Caco-2 (cell line): ENCODE results near the gene DRD2. TPM values are rescaled to one million over a fixed set of nuclear protein-coding genes. Genes with fewer than 3 reads are reported as not detected.

Experiments
- BruUV-seq: library from RNA; stranded (reverse); fragments of 400-500 nt; replicated peaks from 2 replicates; lab custom pipeline; 2021; lab: Mats Ljungman, UMichigan
- CTCF ChIA-PET: fragments of 300-600 bp; sonication (Branson Sonifier 250); formaldehyde crosslinking; loops from one replicate; lab custom pipeline; 2022; ENCODE audit warnings: antibody characterized with exemption; lab: Charles Lee
- POLR2A ChIA-PET: fragments of 300-600 bp; sonication (Branson Sonifier 250); formaldehyde crosslinking; loops from one replicate; lab custom pipeline; 2022; ENCODE audit warnings: antibody characterized with exemption; lab: Charles Lee
- DNase-seq, 2 experiments: peaks; one replicate each; pipeline versions ENCODE4 v3.0.0 to v3.0.0-alpha.2; 2020 to 2022
- H3K27me3 ChIP-seq: replicated peaks from 2 replicates; pipeline ENCODE4 v1.6.0; 2011; ENCODE audit warnings: low read length; ENCODE audit not compliant: control insufficient read depth, insufficient read depth
- H3K36me3 ChIP-seq: 2 replicates; pipeline ENCODE4 v1.5.1; 2011; ENCODE audit warnings: low read length; ENCODE audit not compliant: control insufficient read depth, insufficient read depth
- H3K4me1 ChIP-seq: fragments of 250-450 bp; sonication (Bioruptor Pico); 2 replicates; pipeline ENCODE4 v1.5.1; 2020; ENCODE audit warnings: mild to moderate bottlenecking
- H3K4me3 ChIP-seq: 2 replicates; pipeline ENCODE4 v1.5.1; 2011; ENCODE audit warnings: low read depth, mild to moderate bottlenecking, control low read depth, low read length
- H3K9me3 ChIP-seq: fragments of 250-450 bp; sonication (Bioruptor Pico); 2 replicates; pipeline ENCODE4 v1.5.1; 2020; ENCODE audit warnings: mild to moderate bottlenecking, moderate library complexity
- H3K27ac Mint-ChIP-seq: one replicate; pipeline ENCODE4 v1.8.0; 2022; ENCODE audit warnings: mixed read lengths; ENCODE audit not compliant: unreplicated experiment
- H3K27me3 Mint-ChIP-seq: one replicate; pipeline ENCODE4 v1.8.0; 2022; ENCODE audit warnings: mixed read lengths; ENCODE audit not compliant: insufficient read depth, unreplicated experiment
- H3K36me3 Mint-ChIP-seq: one replicate; pipeline ENCODE4 v1.8.0; 2022; ENCODE audit warnings: mild to moderate bottlenecking, mixed read lengths; ENCODE audit not compliant: insufficient read depth, unreplicated experiment
- H3K4me1 Mint-ChIP-seq: one replicate; pipeline ENCODE4 v1.8.0; 2022; ENCODE audit warnings: low read depth, mixed read lengths; ENCODE audit not compliant: unreplicated experiment
- H3K4me3 Mint-ChIP-seq: one replicate; pipeline ENCODE4 v1.8.0; 2022; ENCODE audit warnings: mild to moderate bottlenecking, moderate library complexity, mixed read lengths; ENCODE audit not compliant: unreplicated experiment
- H3K9me3 Mint-ChIP-seq: one replicate; pipeline ENCODE4 v1.8.0; 2022; ENCODE audit warnings: mixed read lengths; ENCODE audit not compliant: unreplicated experiment
- intact Hi-C: fragments of 100-400 bp; cut with micrococcal nuclease; formaldehyde crosslinking; loops from one replicate; pipeline ENCODE4 v1.10.0; 2022; ENCODE audit not compliant: unreplicated experiment
- total RNA-seq: library from RNA; stranded (reverse); gene quantifications from 2 replicates; pipeline ENCODE4 v1.2.3, GENCODE V29; 2022
- TF ChIP-seq, protein P1 (sequence below), 2 experiments: fragments of 200-600 bp in 1 of 2; IDR thresholded peaks; 1 replicate in 1 of 2; 2 replicates in 1 of 2; pipeline versions ENCODE4 v1.5.1 to v1.8.0; 2011 to 2022; ENCODE audit warnings: antibody characterized with exemption in 1 of 2, control low read depth in 1 of 2, inconsistent platforms in 1 of 2, low read depth in 1 of 2, low read length in 1 of 2, mild to moderate bottlenecking in 1 of 2, moderate library complexity in 1 of 2; ENCODE audit not compliant: insufficient read depth in 1 of 2, severe bottlenecking in 1 of 2, unreplicated experiment in 1 of 2

The DRD2 gene
- total RNA-seq, 1 experiment from 2014 or later, result 13.9 TPM

DNA sequence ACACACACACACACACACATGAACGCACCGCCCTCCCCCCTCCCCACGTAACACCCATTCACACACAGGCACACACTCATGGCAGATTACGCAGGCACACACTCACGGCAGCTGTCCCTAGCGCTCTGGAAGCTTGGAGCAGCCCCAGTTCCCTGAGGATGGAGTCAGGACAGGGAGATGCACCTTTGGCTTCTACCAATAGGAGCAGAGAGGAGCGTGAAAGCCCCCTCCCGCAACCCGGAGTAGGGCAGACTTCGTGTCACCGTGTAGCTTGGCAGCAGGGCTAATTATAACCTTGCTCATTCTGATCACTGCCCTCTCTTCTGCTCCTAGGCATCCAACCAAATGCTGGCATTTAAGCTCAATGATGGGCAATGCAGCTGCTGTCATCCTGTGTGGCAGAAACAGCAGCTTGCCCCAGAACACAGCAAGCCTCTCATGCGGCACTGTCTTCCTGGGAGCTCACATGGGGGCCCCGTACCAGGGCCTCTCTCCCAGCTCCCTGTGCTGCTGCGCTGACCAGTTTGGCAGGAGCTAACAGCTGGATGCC is 55.7 kb downstream of the DRD2 start:
- BruUV-seq, result no TSS peak
- Mint-ChIP-seq H3K4me1 (no peaks in the 10 kb centered on the region), H3K4me3 (no peak overlapping the region), H3K9me3 (no peaks in the 10 kb centered on the region), H3K27ac (no peak overlapping the region), H3K36me3 (no peaks in the 10 kb centered on the region), H3K27me3 (no peaks in the 10 kb centered on the region)
- ChIA-PET POLR2A (no interaction called here), CTCF (no interaction called here)
- Histone ChIP-seq H3K27me3 (no peaks in the 10 kb centered on the region), H3K36me3 (no peaks in the 10 kb centered on the region), H3K4me1 (no peaks in the 10 kb centered on the region), H3K4me3 (no peak overlapping the region), H3K9me3 (no peaks in the 10 kb centered on the region)
- TF ChIP-seq, protein P1, sequence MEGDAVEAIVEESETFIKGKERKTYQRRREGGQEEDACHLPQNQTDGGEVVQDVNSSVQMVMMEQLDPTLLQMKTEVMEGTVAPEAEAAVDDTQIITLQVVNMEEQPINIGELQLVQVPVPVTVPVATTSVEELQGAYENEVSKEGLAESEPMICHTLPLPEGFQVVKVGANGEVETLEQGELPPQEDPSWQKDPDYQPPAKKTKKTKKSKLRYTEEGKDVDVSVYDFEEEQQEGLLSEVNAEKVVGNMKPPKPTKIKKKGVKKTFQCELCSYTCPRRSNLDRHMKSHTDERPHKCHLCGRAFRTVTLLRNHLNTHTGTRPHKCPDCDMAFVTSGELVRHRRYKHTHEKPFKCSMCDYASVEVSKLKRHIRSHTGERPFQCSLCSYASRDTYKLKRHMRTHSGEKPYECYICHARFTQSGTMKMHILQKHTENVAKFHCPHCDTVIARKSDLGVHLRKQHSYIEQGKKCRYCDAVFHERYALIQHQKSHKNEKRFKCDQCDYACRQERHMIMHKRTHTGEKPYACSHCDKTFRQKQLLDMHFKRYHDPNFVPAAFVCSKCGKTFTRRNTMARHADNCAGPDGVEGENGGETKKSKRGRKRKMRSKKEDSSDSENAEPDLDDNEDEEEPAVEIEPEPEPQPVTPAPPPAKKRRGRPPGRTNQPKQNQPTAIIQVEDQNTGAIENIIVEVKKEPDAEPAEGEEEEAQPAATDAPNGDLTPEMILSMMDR (IDR thresholded peaks at IDR 0.05; ENCODE audit: insufficient read depth in 1 of 2, low read depth in 1 of 2, low read length in 1 of 2, severe bottlenecking in 1 of 2, unreplicated experiment in 1 of 2), result no peak
- intact Hi-C loops, result loop anchor here (1.0 kb wide), 1 partner anchor 35 kb away; no protein-coding TSS in a partner anchor
- no peak for DNase-seq

DNA sequence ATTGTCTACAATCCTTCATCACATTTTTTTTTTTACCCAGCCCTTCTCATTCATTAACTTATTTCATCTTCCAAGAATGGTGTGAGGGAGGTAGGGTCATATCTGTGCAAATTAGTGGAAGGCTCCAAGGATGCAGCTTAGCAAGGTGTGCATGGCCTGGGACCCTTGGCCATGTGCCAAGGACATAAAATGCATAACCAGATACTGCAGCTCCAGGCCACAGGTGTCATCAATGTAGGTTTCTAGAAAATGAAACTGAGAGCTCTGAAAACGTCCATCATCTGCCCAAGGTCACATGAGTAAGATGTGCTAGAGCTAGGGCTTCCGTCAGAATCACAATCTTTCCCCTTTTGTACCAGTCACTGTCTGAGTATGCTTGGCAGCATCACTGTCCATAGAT is 57.8 kb downstream of the DRD2 start:
- POLR2A ChIA-PET, result interaction anchor here (0.6 to 0.7 kb wide), 2 partner anchors 20 to 157 kb away, joined by 3 read pairs; no protein-coding TSS in a partner anchor
- Mint-ChIP-seq H3K36me3 (no peaks in the 10 kb centered on the region), H3K4me3 (no peak overlapping the region), H3K27me3 (no peaks in the 10 kb centered on the region), H3K27ac (no peak overlapping the region), H3K4me1 (no peaks in the 10 kb centered on the region), H3K9me3 (no peaks in the 10 kb centered on the region)
- H3K4me1 ChIP-seq, result no peaks in the 10 kb centered on the region
- no peaks in the 10 kb centered on the region for H3K36me3 ChIP-seq
- no peaks in the 10 kb centered on the region for H3K9me3 ChIP-seq
- no peak overlapping the region for H3K4me3 ChIP-seq
- no TSS peak for BruUV-seq
- intact Hi-C loops, result no loop called here
- CTCF ChIA-PET, result interaction anchor here (1.0 kb wide), 1 partner anchor 122 kb away, joined by 3 read pairs; no protein-coding TSS in a partner anchor
- no peaks in the 10 kb centered on the region for H3K27me3 ChIP-seq
- TF ChIP-seq, protein P1 (IDR thresholded peaks at IDR 0.05; ENCODE audit: insufficient read depth in 1 of 2, low read depth in 1 of 2, low read length in 1 of 2, severe bottlenecking in 1 of 2, unreplicated experiment in 1 of 2), result no peak
- no peak for DNase-seq

DNA sequence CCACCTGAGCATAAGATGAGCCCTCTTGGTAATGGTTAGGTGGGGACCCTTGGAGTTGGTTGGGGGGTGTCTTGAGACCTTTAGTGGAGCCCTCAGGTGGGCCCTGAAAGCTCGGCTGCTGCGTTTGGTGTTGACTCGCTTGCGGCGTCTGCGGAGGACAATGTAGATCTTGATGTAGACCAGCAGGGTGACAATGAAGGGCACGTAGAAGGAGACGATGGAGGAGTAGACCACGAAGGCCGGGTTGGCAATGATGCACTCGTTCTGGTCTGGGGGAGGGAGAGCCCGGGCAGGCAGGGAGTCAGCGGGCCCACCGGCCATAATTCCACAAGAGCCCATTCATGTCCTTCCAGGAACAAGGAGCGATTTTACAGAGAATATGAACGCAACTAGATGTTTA is 59.9 kb downstream of the DRD2 start:
- TF ChIP-seq, protein P1 (IDR thresholded peaks at IDR 0.05; ENCODE audit: insufficient read depth in 1 of 2, low read depth in 1 of 2, low read length in 1 of 2, severe bottlenecking in 1 of 2, unreplicated experiment in 1 of 2), result no peak
- Mint-ChIP-seq H3K36me3 (no peaks in the 10 kb centered on the region), H3K4me1 (no peaks in the 10 kb centered on the region), H3K9me3 (no peaks in the 10 kb centered on the region), H3K27ac (no peak overlapping the region), H3K27me3 (no peaks in the 10 kb centered on the region), H3K4me3 (no peak overlapping the region)
- BruUV-seq, result no TSS peak
- no peak for DNase-seq
- intact Hi-C loops, result no loop called here
- no peak overlapping the region for H3K4me3 ChIP-seq
- no peaks in the 10 kb centered on the region for H3K9me3 ChIP-seq
- no peaks in the 10 kb centered on the region for H3K27me3 ChIP-seq
- no peaks in the 10 kb centered on the region for H3K36me3 ChIP-seq
- CTCF ChIA-PET, result no interaction called here
- POLR2A ChIA-PET, result no interaction called here
- H3K4me1 ChIP-seq, result no peaks in the 10 kb centered on the region
